Neural cell (in vitro differentiated cells): ENCODE results near the gene RNF181. TPM values are rescaled to one million over a fixed set of nuclear protein-coding genes. Genes with fewer than 3 reads are reported as not detected.

Experiments
- H2AFZ ChIP-seq: fragments of 200-600, 300-800 bp; sonication (generic), shearing (Covaris generic); 2 replicates; pipeline ENCODE4 v1.6.0; 2014; ENCODE audit warnings: low read depth, mild to moderate bottlenecking, antibody characterized with exemption, low read length, moderate library complexity
- H3F3A ChIP-seq: fragments of 200-600 bp; shearing (Covaris generic); 2 replicates; pipeline ENCODE4 v1.6.1; 2016; ENCODE audit warnings: mild to moderate bottlenecking, moderate library complexity, mixed read lengths, antibody characterized with exemption, low read length; ENCODE audit not compliant: insufficient read depth, poor library complexity, severe bottlenecking
- H3K27ac ChIP-seq: fragments of 200-600, 300-800 bp; sonication (generic), shearing (Covaris generic); 2 replicates; pipeline ENCODE4 v1.5.1; 2014; ENCODE audit warnings: mild to moderate bottlenecking, low read length, moderate library complexity
- H3K27me3 ChIP-seq: fragments of 300-800, 200-600 bp; sonication (generic), shearing (Covaris generic); 2 replicates; pipeline ENCODE4 v1.6.0; 2014; ENCODE audit warnings: mild to moderate bottlenecking, low read depth, low read length, moderate library complexity; ENCODE audit not compliant: insufficient read depth
- H3K36me3 ChIP-seq: fragments of 300-800, 200-600 bp; sonication (generic), shearing (Covaris generic); 2 replicates; pipeline ENCODE4 v1.5.1; 2014; ENCODE audit warnings: mild to moderate bottlenecking, antibody characterized with exemption, low read length, moderate library complexity; ENCODE audit not compliant: insufficient read depth
- H3K4me2 ChIP-seq: fragments of 300-800, 200-600 bp; sonication (generic), shearing (Covaris generic); 2 replicates; pipeline ENCODE4 v1.6.0; 2014; ENCODE audit warnings: mild to moderate bottlenecking, low read length
- H3K4me3 ChIP-seq: fragments of 300-800, 200-600 bp; sonication (generic), shearing (Covaris generic); 2 replicates; pipeline ENCODE4 v1.5.1; 2014; ENCODE audit warnings: mild to moderate bottlenecking, low read length, moderate library complexity
- H3K79me2 ChIP-seq: fragments of 200-600 bp; shearing (Covaris generic); replicated peaks from 2 replicates; pipeline ENCODE4 v1.6.0; 2014; ENCODE audit warnings: mild to moderate bottlenecking, low read length, moderate library complexity; ENCODE audit not compliant: insufficient read depth
- H3K9ac ChIP-seq: fragments of 300-800, 200-600 bp; sonication (generic), shearing (Covaris generic); 2 replicates; pipeline ENCODE4 v1.6.1; 2016; ENCODE audit warnings: mild to moderate bottlenecking, low read length, mixed read lengths
- H3K9me2 ChIP-seq: fragments of 200-600 bp; shearing (Covaris generic); 2 replicates; pipeline ENCODE4 v1.6.1; 2016; ENCODE audit warnings: mild to moderate bottlenecking, low read length, mixed read lengths; ENCODE audit not compliant: insufficient read depth
- H3K9me3 ChIP-seq: fragments of 200-600, 300-800 bp; sonication (generic), shearing (Covaris generic); 2 replicates; pipeline ENCODE4 v1.6.1; 2016; ENCODE audit warnings: mild to moderate bottlenecking, mixed run types, low read length, moderate library complexity, mixed read lengths
- H4K20me1 ChIP-seq: fragments of 200-600 bp; shearing (Covaris generic); 2 replicates; pipeline ENCODE4 v1.6.1; 2016; ENCODE audit warnings: mild to moderate bottlenecking, mixed run types; ENCODE audit not compliant: insufficient read depth
- EP300 ChIP-seq: fragments of 450-650 bp; conservative IDR thresholded peaks from 2 replicates; pipeline ENCODE4 v1.6.1; 2014; ENCODE audit warnings: antibody characterized with exemption, mild to moderate bottlenecking, moderate library complexity; ENCODE audit not compliant: poor library complexity, severe bottlenecking
- EZH2 ChIP-seq: fragments of 200-600, 300-800 bp; shearing (Covaris generic), sonication (generic); IDR thresholded peaks from 2 replicates; pipeline ENCODE4 v1.6.1; 2014; ENCODE audit warnings: antibody characterized with exemption, low read length, borderline replicate concordance, mild to moderate bottlenecking; ENCODE audit not compliant: insufficient read depth, poor library complexity, severe bottlenecking
- MXI1 ChIP-seq: fragments of 450-650 bp; conservative IDR thresholded peaks from 2 replicates; pipeline ENCODE4 v1.6.1; 2014; ENCODE audit warnings: antibody characterized with exemption, mild to moderate bottlenecking; ENCODE audit not compliant: poor library complexity, severe bottlenecking
- POLR2AphosphoS5 ChIP-seq: IDR thresholded peaks from 2 replicates; pipeline ENCODE4 v1.6.1; 2012
- RAD21 ChIP-seq: fragments of 450-650 bp; conservative IDR thresholded peaks from 2 replicates; pipeline ENCODE4 v1.6.1; 2014; ENCODE audit warnings: antibody characterized with exemption, mild to moderate bottlenecking, moderate library complexity
- SMC3 ChIP-seq: fragments of 450-650 bp; conservative IDR thresholded peaks from 2 replicates; pipeline ENCODE4 v1.6.1; 2014; ENCODE audit warnings: antibody characterized with exemption, mild to moderate bottlenecking, moderate library complexity; ENCODE audit not compliant: poor library complexity
- TAF1 ChIP-seq: IDR thresholded peaks from 2 replicates; pipeline ENCODE4 v1.6.1; 2012; ENCODE audit warnings: low read depth
- polyA plus RNA-seq: library from polyadenylated mRNA; depleted of rRNA; stranded (reverse); fragments of >200 nt; gene quantifications from 2 replicates; pipeline ENCODE4 v1.2.3, GENCODE V29; 2014
- TF ChIP-seq, protein P1 (sequence below): fragments of 450-650 bp; IDR thresholded peaks from 2 replicates; pipeline ENCODE4 v1.5.1; 2014; ENCODE audit warnings: antibody characterized with exemption, mild to moderate bottlenecking, moderate library complexity; ENCODE audit not compliant: poor library complexity, severe bottlenecking
- TF ChIP-seq, protein P2 (sequence below): IDR thresholded peaks from 2 replicates; pipeline ENCODE4 v1.6.1; 2012; ENCODE audit warnings: borderline replicate concordance

Gene RNF181
- polyA plus RNA-seq, 1 donor from 2014 or later = 330 TPM

DNA sequence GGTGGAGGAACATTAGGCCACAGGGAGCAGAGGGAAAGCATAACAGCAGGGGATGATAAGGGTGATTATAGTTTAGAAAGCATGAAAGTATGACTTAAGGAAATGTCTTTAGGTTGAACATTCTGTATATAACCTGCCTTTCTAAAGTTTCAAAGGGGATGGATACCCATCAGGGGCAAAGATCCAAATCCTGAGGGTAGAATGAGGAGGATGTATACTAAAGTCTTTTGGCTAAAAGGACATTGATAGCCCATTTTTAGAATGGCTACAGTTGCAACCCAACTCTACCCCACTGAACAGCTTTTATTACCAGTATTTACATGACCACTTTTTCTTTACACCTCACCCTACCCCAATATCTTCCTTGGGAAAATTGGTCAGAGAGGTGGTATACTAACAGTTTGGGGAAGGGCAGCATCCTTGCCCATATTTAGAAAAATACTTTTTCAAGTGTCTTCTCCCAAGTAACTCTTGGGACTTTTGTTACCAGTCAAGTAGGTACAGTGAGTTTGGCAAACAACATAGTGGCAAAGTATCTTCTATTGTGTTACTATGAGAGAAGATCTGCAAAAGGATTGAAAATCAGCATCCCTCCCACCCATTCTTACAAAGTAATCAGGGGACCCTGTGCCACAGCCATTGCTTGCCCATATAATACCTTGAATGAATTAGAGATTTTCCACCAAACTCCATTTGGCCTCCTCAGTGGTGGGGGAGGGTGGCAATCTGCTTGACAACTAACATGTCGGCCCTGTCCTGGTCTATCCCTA is 48.3 kb upstream of the RNF181 start:
- no peaks in the 10 kb centered on the region for H3F3A ChIP-seq
- no peaks in the 10 kb centered on the region for H3K9me3 ChIP-seq
- no peak overlapping the region for H3K9ac ChIP-seq
- no peaks in the 10 kb centered on the region for H3K9me2 ChIP-seq
- no peak overlapping the region for H2AFZ ChIP-seq
- no peaks in the 10 kb centered on the region for H3K27me3 ChIP-seq
- peaks cover 9% of the 10 kb centered on the region for H3K79me2 ChIP-seq
- H4K20me1 ChIP-seq = no peaks in the 10 kb centered on the region
- TF ChIP-seq TAF1 (no peak), EP300 (no peak), RAD21 (no peak), POLR2AphosphoS5 (no peak), EZH2 (no peak), MXI1 (no peak)
- no peak overlapping the region for H3K4me3 ChIP-seq
- no peak overlapping the region for H3K27ac ChIP-seq
- H3K36me3 ChIP-seq = peaks cover 15% of the 10 kb centered on the region
- no peak overlapping the region for H3K4me2 ChIP-seq

DNA sequence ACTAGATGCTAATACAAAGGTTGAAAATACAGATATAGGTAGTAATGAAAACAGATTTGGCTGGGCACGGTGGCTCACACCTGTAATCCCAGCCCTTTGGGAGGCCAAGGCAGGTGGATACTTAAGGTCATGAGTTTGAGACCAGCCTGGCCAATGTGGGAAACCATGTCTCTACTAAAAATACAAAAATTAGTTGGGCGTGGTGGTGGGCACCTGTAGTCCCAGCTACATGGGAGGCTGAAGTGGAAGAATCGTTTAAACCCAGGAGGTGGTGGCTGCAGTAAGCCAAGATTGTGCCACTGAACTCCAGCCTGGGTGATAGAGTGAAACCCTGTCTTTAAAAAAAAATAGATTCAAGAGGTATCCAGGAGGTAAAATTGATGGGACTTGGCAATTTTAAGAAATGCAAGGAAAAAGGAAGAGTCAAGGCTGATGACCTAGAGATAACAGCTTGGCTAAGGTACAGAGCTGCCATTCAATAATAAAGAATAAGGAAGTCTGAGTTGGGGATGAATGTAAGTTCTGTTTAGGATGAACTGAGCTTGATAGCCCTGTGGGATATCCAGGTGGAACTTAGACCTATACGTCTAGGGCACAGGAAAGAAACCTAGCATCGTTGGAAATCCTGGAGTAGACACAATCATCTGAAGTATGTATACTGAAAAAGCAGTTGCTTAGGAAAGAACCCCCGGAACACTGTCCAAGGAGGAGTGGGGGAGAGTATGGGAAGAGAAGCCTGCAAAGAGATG is 47.5 kb upstream of the RNF181 start:
- Histone ChIP-seq H3F3A (no peaks in the 10 kb centered on the region), H3K9me3 (no peaks in the 10 kb centered on the region), H3K9me2 (no peaks in the 10 kb centered on the region), H3K36me3 (peaks cover 7% of the 10 kb centered on the region), H3K4me3 (no peak overlapping the region), H3K27me3 (no peaks in the 10 kb centered on the region), H3K79me2 (peaks cover 2% of the 10 kb centered on the region), H3K4me2 (no peak overlapping the region), H2AFZ (no peak overlapping the region), H3K27ac (no peak overlapping the region), H4K20me1 (no peaks in the 10 kb centered on the region), H3K9ac (no peak overlapping the region)
- TF ChIP-seq, protein P1, sequence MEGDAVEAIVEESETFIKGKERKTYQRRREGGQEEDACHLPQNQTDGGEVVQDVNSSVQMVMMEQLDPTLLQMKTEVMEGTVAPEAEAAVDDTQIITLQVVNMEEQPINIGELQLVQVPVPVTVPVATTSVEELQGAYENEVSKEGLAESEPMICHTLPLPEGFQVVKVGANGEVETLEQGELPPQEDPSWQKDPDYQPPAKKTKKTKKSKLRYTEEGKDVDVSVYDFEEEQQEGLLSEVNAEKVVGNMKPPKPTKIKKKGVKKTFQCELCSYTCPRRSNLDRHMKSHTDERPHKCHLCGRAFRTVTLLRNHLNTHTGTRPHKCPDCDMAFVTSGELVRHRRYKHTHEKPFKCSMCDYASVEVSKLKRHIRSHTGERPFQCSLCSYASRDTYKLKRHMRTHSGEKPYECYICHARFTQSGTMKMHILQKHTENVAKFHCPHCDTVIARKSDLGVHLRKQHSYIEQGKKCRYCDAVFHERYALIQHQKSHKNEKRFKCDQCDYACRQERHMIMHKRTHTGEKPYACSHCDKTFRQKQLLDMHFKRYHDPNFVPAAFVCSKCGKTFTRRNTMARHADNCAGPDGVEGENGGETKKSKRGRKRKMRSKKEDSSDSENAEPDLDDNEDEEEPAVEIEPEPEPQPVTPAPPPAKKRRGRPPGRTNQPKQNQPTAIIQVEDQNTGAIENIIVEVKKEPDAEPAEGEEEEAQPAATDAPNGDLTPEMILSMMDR = no peak
- TF ChIP-seq, protein P2, sequence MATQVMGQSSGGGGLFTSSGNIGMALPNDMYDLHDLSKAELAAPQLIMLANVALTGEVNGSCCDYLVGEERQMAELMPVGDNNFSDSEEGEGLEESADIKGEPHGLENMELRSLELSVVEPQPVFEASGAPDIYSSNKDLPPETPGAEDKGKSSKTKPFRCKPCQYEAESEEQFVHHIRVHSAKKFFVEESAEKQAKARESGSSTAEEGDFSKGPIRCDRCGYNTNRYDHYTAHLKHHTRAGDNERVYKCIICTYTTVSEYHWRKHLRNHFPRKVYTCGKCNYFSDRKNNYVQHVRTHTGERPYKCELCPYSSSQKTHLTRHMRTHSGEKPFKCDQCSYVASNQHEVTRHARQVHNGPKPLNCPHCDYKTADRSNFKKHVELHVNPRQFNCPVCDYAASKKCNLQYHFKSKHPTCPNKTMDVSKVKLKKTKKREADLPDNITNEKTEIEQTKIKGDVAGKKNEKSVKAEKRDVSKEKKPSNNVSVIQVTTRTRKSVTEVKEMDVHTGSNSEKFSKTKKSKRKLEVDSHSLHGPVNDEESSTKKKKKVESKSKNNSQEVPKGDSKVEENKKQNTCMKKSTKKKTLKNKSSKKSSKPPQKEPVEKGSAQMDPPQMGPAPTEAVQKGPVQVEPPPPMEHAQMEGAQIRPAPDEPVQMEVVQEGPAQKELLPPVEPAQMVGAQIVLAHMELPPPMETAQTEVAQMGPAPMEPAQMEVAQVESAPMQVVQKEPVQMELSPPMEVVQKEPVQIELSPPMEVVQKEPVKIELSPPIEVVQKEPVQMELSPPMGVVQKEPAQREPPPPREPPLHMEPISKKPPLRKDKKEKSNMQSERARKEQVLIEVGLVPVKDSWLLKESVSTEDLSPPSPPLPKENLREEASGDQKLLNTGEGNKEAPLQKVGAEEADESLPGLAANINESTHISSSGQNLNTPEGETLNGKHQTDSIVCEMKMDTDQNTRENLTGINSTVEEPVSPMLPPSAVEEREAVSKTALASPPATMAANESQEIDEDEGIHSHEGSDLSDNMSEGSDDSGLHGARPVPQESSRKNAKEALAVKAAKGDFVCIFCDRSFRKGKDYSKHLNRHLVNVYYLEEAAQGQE = no peak
- no peak for TF ChIP-seq TAF1
- TF ChIP-seq POLR2AphosphoS5 = no peak
- TF ChIP-seq EZH2 = no peak
- no peak for TF ChIP-seq SMC3
- TF ChIP-seq MXI1 = no peak
- no peak for TF ChIP-seq RAD21
- TF ChIP-seq EP300 = no peak
